Keratinocyte (primary cell): ENCODE data around the gene HSBP1L1.

ENCODE experiments used
- EZH2 ChIP-seq: IDR thresholded peaks from one replicate; pipeline ENCODE4 v1.6.1; 2012; ENCODE audit warnings: inconsistent platforms, mild to moderate bottlenecking, low read length, moderate library complexity
- TF ChIP-seq, protein P1 (sequence below), 3 experiments: IDR thresholded peaks in 1 of 3; conservative IDR thresholded peaks in 1 of 3; optimal IDR thresholded peaks in 1 of 3; 2 replicates in 2 of 3; 3 replicates in 1 of 3; pipeline versions ENCODE3 to v1.5.1; 2011; ENCODE audit warnings: low read length in 3 of 3, mild to moderate bottlenecking in 3 of 3, moderate library complexity in 2 of 3, control low read depth in 1 of 3, inconsistent platforms in 1 of 3; ENCODE audit not compliant: insufficient read depth in 2 of 3; ENCODE audit errors: extremely low read depth in 1 of 3

DNA sequence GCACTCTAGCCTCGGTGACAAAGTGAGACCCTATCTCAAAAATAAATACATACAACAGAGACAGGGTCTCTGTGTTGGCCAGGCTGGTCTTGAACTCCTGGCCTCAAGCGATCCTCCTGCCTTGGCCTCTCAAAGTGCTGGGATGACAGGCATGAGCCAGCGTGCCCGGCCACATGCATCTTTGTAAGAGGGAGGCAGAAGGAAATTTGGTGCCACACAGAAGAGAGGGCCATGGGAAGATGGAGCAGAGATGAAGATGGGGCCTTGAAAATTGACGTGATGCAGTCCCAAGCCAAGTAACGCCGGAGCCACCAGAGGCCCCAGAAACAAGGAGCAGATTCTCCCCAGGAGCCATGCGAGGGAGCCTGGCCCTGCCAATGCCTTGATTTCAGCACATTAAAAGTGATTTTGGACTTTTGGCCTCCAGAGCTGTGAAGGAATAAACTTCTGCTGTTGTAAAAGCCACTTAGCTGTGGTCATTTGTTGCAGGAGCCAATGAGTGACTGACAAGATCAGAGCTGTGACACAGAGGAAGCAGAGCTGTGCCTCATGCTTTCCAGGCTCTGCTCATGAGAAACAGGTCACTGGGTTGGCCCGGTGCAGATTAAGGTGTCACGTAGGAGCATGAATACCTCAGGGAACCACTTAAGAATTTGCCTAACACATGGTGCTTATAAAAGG is 10.3 kb upstream of the HSBP1L1 start:
- TF ChIP-seq, protein P1, sequence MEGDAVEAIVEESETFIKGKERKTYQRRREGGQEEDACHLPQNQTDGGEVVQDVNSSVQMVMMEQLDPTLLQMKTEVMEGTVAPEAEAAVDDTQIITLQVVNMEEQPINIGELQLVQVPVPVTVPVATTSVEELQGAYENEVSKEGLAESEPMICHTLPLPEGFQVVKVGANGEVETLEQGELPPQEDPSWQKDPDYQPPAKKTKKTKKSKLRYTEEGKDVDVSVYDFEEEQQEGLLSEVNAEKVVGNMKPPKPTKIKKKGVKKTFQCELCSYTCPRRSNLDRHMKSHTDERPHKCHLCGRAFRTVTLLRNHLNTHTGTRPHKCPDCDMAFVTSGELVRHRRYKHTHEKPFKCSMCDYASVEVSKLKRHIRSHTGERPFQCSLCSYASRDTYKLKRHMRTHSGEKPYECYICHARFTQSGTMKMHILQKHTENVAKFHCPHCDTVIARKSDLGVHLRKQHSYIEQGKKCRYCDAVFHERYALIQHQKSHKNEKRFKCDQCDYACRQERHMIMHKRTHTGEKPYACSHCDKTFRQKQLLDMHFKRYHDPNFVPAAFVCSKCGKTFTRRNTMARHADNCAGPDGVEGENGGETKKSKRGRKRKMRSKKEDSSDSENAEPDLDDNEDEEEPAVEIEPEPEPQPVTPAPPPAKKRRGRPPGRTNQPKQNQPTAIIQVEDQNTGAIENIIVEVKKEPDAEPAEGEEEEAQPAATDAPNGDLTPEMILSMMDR (optimal IDR thresholded peaks at IDR 0.05 in 1 of 3, IDR thresholded peaks at IDR 0.05 in 1 of 3, conservative IDR thresholded peaks at IDR 0.05 in 1 of 3; ENCODE audit: extremely low read depth in 1 of 3, insufficient read depth in 2 of 3, low read length in 3 of 3) = no peak
- TF ChIP-seq EZH2 = no peak
